Upper lobe of left lung (tissue), 4 donors: ENCODE data around the gene ASCC3.

ENCODE experiments used
- EP300 ChIP-seq, 4 donors: sonication (generic); formaldehyde crosslinking; IDR thresholded peaks; one replicate each; pipeline ENCODE4 v1.5.1; 2017; ENCODE audit warnings: antibody characterized with exemption in 4 of 4, control low read depth in 2 of 4
- POLR2A ChIP-seq, 4 donors: fragments of 450-650 bp; IDR thresholded peaks; one replicate each; pipeline ENCODE4 v1.5.1; 2016 to 2017; ENCODE audit warnings: antibody characterized with exemption in 4 of 4, mild to moderate bottlenecking in 2 of 4
- POLR2AphosphoS5 ChIP-seq, 2 donors: sonication (generic); formaldehyde crosslinking; IDR thresholded peaks; one replicate each; pipeline ENCODE4 v1.5.1; 2017; ENCODE audit warnings: antibody characterized with exemption in 2 of 2
- TF ChIP-seq, protein P1 (sequence below), 6 experiments: fragments of 450-650 bp in 4 of 6; fragments of 200-600 bp in 2 of 6; sonication (generic) in 2 of 6; IDR thresholded peaks; one replicate each; pipeline ENCODE4 v1.5.1; 2016 to 2019; ENCODE audit warnings: antibody characterized with exemption in 6 of 6

DNA sequence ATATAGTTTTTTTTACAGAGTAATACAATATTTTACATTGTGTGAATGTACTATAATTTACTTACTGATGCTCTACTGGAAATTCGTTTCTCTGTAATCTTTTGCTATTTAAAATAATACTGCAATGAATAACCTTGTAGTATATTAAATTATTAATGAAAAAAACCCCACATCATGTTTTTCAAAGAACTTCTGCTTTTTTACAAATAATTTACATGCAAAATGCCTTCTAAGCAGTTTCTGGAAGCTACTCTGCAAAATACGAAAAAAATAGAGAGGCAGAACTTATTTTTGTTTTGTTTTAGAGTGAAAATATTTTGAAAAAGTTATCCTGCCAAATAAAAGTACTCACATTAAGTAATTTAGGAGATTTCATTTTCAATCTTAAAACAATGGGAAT is 250.6 kb downstream of the ASCC3 start:
- TF ChIP-seq, protein P1, sequence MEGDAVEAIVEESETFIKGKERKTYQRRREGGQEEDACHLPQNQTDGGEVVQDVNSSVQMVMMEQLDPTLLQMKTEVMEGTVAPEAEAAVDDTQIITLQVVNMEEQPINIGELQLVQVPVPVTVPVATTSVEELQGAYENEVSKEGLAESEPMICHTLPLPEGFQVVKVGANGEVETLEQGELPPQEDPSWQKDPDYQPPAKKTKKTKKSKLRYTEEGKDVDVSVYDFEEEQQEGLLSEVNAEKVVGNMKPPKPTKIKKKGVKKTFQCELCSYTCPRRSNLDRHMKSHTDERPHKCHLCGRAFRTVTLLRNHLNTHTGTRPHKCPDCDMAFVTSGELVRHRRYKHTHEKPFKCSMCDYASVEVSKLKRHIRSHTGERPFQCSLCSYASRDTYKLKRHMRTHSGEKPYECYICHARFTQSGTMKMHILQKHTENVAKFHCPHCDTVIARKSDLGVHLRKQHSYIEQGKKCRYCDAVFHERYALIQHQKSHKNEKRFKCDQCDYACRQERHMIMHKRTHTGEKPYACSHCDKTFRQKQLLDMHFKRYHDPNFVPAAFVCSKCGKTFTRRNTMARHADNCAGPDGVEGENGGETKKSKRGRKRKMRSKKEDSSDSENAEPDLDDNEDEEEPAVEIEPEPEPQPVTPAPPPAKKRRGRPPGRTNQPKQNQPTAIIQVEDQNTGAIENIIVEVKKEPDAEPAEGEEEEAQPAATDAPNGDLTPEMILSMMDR (IDR thresholded peaks at IDR 0.05): no peak
- no peak for TF ChIP-seq POLR2AphosphoS5 (IDR thresholded peaks at IDR 0.05)
- no peak for TF ChIP-seq POLR2A (IDR thresholded peaks at IDR 0.05)
- TF ChIP-seq EP300 (IDR thresholded peaks at IDR 0.05): no peak
